Measurements from ENCODE around the gene GPR137.

DNA sequence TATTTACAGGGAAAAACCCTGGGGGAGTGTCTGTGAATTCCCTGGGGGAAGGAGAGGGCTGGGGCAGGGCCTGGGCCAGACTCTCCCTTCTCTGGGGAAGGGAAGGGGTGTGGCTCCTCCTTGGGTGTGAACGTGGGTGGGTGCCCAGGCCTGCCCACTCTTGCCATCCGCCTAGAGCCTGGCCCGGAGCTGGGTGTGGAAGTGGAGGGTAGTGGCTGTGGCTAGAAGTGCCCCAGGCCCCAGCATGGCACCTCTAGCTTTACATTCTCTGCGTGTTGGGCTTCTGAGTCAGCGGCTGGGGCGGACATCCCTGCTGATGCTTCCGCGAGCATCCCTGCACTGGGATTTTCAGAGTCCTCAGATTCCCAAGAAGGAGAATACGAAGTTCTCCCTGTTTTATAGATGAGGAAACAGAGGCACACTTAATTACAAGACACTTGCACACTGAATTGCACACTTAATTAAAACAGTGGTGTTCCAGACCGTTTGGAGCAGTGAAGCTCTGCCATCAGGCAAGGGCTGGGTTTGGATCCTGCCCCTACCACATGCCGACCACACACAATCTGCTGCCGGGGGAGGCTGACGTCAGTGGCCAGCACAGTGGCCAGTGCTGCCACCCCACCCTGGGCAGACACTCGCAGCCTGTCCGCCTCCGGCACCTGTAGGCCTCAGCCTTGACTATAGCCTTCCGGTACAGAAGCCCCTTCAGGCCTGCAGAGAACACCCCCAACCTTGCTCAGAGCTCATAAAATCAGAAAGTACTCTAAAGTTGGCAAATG lies 8.8 kb upstream of the GPR137 start:
- TF ChIP-seq, protein P1, sequence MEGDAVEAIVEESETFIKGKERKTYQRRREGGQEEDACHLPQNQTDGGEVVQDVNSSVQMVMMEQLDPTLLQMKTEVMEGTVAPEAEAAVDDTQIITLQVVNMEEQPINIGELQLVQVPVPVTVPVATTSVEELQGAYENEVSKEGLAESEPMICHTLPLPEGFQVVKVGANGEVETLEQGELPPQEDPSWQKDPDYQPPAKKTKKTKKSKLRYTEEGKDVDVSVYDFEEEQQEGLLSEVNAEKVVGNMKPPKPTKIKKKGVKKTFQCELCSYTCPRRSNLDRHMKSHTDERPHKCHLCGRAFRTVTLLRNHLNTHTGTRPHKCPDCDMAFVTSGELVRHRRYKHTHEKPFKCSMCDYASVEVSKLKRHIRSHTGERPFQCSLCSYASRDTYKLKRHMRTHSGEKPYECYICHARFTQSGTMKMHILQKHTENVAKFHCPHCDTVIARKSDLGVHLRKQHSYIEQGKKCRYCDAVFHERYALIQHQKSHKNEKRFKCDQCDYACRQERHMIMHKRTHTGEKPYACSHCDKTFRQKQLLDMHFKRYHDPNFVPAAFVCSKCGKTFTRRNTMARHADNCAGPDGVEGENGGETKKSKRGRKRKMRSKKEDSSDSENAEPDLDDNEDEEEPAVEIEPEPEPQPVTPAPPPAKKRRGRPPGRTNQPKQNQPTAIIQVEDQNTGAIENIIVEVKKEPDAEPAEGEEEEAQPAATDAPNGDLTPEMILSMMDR (IDR thresholded peaks at IDR 0.05; ENCODE audit: low read depth, low read length) = no peak
- TF ChIP-seq, protein P2, sequence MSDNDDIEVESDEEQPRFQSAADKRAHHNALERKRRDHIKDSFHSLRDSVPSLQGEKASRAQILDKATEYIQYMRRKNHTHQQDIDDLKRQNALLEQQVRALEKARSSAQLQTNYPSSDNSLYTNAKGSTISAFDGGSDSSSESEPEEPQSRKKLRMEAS (IDR thresholded peaks at IDR 0.05; ENCODE audit: low read depth, low read length) = no peak

All from NB4 (cell line).